Panc1 (cell line): ENCODE data around the gene POC1B. TPM values are rescaled to one million over a fixed set of nuclear protein-coding genes. Genes with fewer than 3 reads are reported as not detected.

Source experiments
- ATAC-seq: fragments of 200-7000 bp; cut with Tn5 transposase; 2 replicates; pipeline ENCODE4 v1.9.1; 2020; ENCODE audit warnings: mild to moderate bottlenecking, moderate library complexity
- BruUV-seq: library from RNA; stranded (reverse); fragments of 400-500 nt; replicated peaks from 2 replicates; lab custom pipeline; 2021; lab: Mats Ljungman, UMichigan
- CTCF ChIA-PET: fragments of 300-600 bp; sonication (Branson Sonifier 250); formaldehyde crosslinking; loops from one replicate; lab custom pipeline; 2022; ENCODE audit warnings: antibody characterized with exemption; lab: Charles Lee
- POLR2A ChIA-PET: fragments of 300-600 bp; sonication (Branson Sonifier 250); formaldehyde crosslinking; loops from one replicate; lab custom pipeline; 2022; ENCODE audit warnings: antibody characterized with exemption; lab: Charles Lee
- DNase-seq: peaks from one replicate; pipeline ENCODE4 v3.0.0-alpha.2; 2010; ENCODE audit warnings: low read depth, low spot score
- H3K27ac ChIP-seq: 2 replicates; pipeline ENCODE4 v1.5.1; 2011; ENCODE audit warnings: mild to moderate bottlenecking, low read length, inconsistent platforms
- H3K27me3 ChIP-seq: fragments of 200-500 bp; sonication (Bioruptor generic); 2 replicates; pipeline ENCODE4 v1.6.0; 2014; ENCODE audit warnings: low read length, inconsistent platforms; ENCODE audit not compliant: control insufficient read depth, insufficient read depth
- H3K36me3 ChIP-seq: fragments of 200-500 bp; sonication (Bioruptor generic); 2 replicates; pipeline ENCODE4 v1.5.1; 2014; ENCODE audit warnings: inconsistent platforms, mild to moderate bottlenecking, low read length, moderate library complexity; ENCODE audit not compliant: control insufficient read depth, insufficient read depth
- H3K4me1 ChIP-seq: 2 replicates; pipeline ENCODE4 v1.5.1; 2011; ENCODE audit warnings: inconsistent platforms, mild to moderate bottlenecking, low read length, moderate library complexity; ENCODE audit not compliant: control insufficient read depth, insufficient read depth
- H3K4me3 ChIP-seq, 2 experiments: 2 replicates each; pipeline ENCODE4 v1.5.1; 2011 to 2012; ENCODE audit warnings: low read depth in 2 of 2, low read length in 2 of 2, mild to moderate bottlenecking in 2 of 2, inconsistent platforms in 1 of 2, moderate library complexity in 1 of 2
- H3K9me3 ChIP-seq: fragments of 200-500 bp; sonication (Bioruptor generic); 2 replicates; pipeline ENCODE4 v1.5.1; 2014; ENCODE audit warnings: low read depth, mild to moderate bottlenecking, inconsistent platforms, low read length, moderate library complexity; ENCODE audit not compliant: control insufficient read depth, insufficient read depth
- POLR2AphosphoS5 ChIP-seq: IDR thresholded peaks from 2 replicates; pipeline ENCODE4 v1.6.1; 2012; ENCODE audit warnings: mild to moderate bottlenecking, low read depth, low read length, moderate library complexity
- SIN3A ChIP-seq: IDR thresholded peaks from 2 replicates; pipeline ENCODE4 v1.6.1; 2012; ENCODE audit warnings: low read depth, mild to moderate bottlenecking, low read length, moderate library complexity, borderline replicate concordance; ENCODE audit not compliant: insufficient read depth
- TCF7L2 ChIP-seq: IDR thresholded peaks from 2 replicates; pipeline ENCODE4 v1.6.1; 2011; ENCODE audit warnings: mild to moderate bottlenecking, low read depth, low read length, inconsistent platforms
- in situ Hi-C: cut with HindIII; loops from 2 replicates; pipeline ENCODE4 v1.10.0; 2016; ENCODE audit warnings: low sequenced_read_pairs, low pct_unique_long_range_greater_than_20kb
- intact Hi-C: fragments of 100-400 bp; cut with micrococcal nuclease; formaldehyde crosslinking; loops from one replicate; pipeline ENCODE4 v1.10.0; 2022; ENCODE audit not compliant: unreplicated experiment
- total RNA-seq: library from RNA; stranded (reverse); gene quantifications from one replicate; pipeline ENCODE4 v1.2.1, GENCODE V29; 2021; ENCODE audit not compliant: unreplicated experiment
- TF ChIP-seq, protein P1 (sequence below): fragments of 450-650 bp; IDR thresholded peaks from 2 replicates; pipeline ENCODE4 v1.5.1; 2017; ENCODE audit warnings: mild to moderate bottlenecking
- TF ChIP-seq, protein P2 (sequence below), 2 experiments: IDR thresholded peaks; 2 replicates each; pipeline ENCODE4 v1.6.1; 2011 to 2012; ENCODE audit warnings: low read depth in 2 of 2, control low read depth in 1 of 2, low read length in 1 of 2, mild to moderate bottlenecking in 1 of 2, moderate library complexity in 1 of 2; ENCODE audit not compliant: insufficient read depth in 1 of 2

Gene POC1B
- total RNA-seq, 1 experiment from 2014 or later, result 7.3 TPM

DNA sequence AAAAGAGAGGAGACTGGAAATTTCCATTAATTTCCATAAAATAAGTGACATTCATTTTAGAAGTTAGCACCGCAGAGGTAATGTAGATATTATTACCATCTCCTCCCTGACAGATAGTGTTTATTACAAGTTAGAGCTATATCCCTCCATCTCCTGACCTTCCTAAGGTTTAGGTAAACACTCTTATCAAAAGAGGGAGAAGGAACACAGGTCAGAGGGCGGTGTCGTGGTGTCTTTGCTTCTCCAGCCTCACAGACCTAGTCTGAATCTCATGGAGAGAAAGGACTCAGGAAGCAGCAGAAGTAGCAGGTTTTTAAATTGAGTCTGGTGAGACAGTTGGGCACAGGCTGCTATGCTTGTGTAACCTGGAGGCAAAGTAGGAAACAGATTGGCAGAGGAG is 11.5 kb upstream of the POC1B start:
- H3K27me3 ChIP-seq, result no peaks in the 10 kb centered on the region
- H3K4me1 ChIP-seq, result no peaks in the 10 kb centered on the region
- POLR2A ChIA-PET, result no interaction called here
- H3K27ac ChIP-seq, result no peak overlapping the region
- BruUV-seq, result no TSS peak
- H3K4me3 ChIP-seq, result no peak overlapping the region
- ATAC-seq, result no peak
- intact Hi-C loops, result no loop called here
- in situ Hi-C loops, result no loop called here
- H3K36me3 ChIP-seq, result no peaks in the 10 kb centered on the region
- DNase-seq, result no peak
- CTCF ChIA-PET, result no interaction called here
- H3K9me3 ChIP-seq, result no peaks in the 10 kb centered on the region
- TF ChIP-seq SIN3A (no peak), POLR2AphosphoS5 (no peak), TCF7L2 (no peak)
- TF ChIP-seq, protein P1, sequence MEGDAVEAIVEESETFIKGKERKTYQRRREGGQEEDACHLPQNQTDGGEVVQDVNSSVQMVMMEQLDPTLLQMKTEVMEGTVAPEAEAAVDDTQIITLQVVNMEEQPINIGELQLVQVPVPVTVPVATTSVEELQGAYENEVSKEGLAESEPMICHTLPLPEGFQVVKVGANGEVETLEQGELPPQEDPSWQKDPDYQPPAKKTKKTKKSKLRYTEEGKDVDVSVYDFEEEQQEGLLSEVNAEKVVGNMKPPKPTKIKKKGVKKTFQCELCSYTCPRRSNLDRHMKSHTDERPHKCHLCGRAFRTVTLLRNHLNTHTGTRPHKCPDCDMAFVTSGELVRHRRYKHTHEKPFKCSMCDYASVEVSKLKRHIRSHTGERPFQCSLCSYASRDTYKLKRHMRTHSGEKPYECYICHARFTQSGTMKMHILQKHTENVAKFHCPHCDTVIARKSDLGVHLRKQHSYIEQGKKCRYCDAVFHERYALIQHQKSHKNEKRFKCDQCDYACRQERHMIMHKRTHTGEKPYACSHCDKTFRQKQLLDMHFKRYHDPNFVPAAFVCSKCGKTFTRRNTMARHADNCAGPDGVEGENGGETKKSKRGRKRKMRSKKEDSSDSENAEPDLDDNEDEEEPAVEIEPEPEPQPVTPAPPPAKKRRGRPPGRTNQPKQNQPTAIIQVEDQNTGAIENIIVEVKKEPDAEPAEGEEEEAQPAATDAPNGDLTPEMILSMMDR, result no peak
- TF ChIP-seq, protein P2, sequence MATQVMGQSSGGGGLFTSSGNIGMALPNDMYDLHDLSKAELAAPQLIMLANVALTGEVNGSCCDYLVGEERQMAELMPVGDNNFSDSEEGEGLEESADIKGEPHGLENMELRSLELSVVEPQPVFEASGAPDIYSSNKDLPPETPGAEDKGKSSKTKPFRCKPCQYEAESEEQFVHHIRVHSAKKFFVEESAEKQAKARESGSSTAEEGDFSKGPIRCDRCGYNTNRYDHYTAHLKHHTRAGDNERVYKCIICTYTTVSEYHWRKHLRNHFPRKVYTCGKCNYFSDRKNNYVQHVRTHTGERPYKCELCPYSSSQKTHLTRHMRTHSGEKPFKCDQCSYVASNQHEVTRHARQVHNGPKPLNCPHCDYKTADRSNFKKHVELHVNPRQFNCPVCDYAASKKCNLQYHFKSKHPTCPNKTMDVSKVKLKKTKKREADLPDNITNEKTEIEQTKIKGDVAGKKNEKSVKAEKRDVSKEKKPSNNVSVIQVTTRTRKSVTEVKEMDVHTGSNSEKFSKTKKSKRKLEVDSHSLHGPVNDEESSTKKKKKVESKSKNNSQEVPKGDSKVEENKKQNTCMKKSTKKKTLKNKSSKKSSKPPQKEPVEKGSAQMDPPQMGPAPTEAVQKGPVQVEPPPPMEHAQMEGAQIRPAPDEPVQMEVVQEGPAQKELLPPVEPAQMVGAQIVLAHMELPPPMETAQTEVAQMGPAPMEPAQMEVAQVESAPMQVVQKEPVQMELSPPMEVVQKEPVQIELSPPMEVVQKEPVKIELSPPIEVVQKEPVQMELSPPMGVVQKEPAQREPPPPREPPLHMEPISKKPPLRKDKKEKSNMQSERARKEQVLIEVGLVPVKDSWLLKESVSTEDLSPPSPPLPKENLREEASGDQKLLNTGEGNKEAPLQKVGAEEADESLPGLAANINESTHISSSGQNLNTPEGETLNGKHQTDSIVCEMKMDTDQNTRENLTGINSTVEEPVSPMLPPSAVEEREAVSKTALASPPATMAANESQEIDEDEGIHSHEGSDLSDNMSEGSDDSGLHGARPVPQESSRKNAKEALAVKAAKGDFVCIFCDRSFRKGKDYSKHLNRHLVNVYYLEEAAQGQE (IDR thresholded peaks at IDR 0.05; ENCODE audit: insufficient read depth in 1 of 2, low read depth in 2 of 2, low read length in 1 of 2), result no peak

DNA sequence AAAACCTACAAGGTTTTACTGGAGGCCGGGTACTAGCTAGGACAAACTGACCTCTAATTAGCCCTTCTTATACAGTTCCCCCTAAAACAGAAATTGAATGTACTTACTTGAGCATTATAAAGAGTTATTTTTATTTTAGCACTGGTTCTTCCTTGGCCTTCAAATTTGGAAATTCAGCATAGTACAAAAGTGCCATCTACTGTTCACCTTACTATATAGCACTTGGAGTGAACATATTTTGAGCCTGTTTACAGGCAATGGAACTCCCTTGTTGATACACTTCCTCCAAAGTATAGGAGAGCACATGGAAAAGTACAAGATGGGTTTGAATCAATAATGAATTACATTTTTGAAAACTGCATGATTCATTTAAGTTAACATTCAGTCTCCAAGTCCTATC is 3.9 kb upstream of the POC1B start:
- Histone ChIP-seq H3K27me3 (no peaks in the 10 kb centered on the region), H3K27ac (no peak overlapping the region), H3K9me3 (no peaks in the 10 kb centered on the region), H3K4me1 (peaks cover 4% of the 10 kb centered on the region; the same call in 1 of the 2 replicates), H3K4me3 (no peak overlapping the region), H3K36me3 (no peaks in the 10 kb centered on the region; the same call in 1 of the 2 replicates)
- intact Hi-C loops (loop anchor here (2.0 kb wide), 2 partner anchors 59 to 511 kb away; no protein-coding TSS in a partner anchor), in situ Hi-C loops (no loop called here)
- no TSS peak for BruUV-seq
- no peak for ATAC-seq
- peak; percentile 41 for DNase-seq
- ChIA-PET CTCF (no interaction called here), POLR2A (no interaction called here)
- TF ChIP-seq TCF7L2, result no peak
- TF ChIP-seq, protein P1, result peak; percentile 73; the same call in 1 of the 2 replicates
